ENCODE measurements around the gene PCNT. TPM values are rescaled to one million over a fixed set of nuclear protein-coding genes. Genes with fewer than 3 reads are reported as not detected.

Gene PCNT
- polyA plus RNA-seq, 1 donor: 17.9 TPM

GRCh38 chr21:46329796-46330195, 5.8 kb downstream of the PCNT start:
- Histone ChIP-seq H3K4me1 (ENCODE audit: control insufficient read depth, insufficient read depth, low read length) (peaks cover 8% of the 10 kb centered on the region), H3K27ac (ENCODE audit: low read length) (no peak overlapping the region), H3K27me3 (ENCODE audit: control insufficient read depth, insufficient read depth, low read length) (no peaks in the 10 kb centered on the region), H3K4me3 (ENCODE audit: low read length) (no peak overlapping the region), H3K36me3 (ENCODE audit: control insufficient read depth, insufficient read depth, low read length) (peaks cover 24% of the 10 kb centered on the region), H3K9me3 (ENCODE audit: control insufficient read depth, low read depth, low read length) (no peaks in the 10 kb centered on the region)
- no CpG with 5 or more reads among the region's 2 CpGs for WGBS (ENCODE audit: insufficient coverage, low lambda C conversion rate)
- DNase-seq: no peak

GRCh38 chr21:46334351-46335140, 10.6 kb downstream of the PCNT start:
- Histone ChIP-seq H3K36me3 (ENCODE audit: control insufficient read depth, insufficient read depth, low read length) (peaks cover 42% of the 10 kb centered on the region), H3K27me3 (ENCODE audit: control insufficient read depth, insufficient read depth, low read length) (no peaks in the 10 kb centered on the region), H3K9me3 (ENCODE audit: control insufficient read depth, low read depth, low read length) (no peaks in the 10 kb centered on the region), H3K4me1 (ENCODE audit: control insufficient read depth, insufficient read depth, low read length) (no peaks in the 10 kb centered on the region), H3K4me3 (ENCODE audit: low read length) (no peak overlapping the region), H3K27ac (ENCODE audit: low read length) (no peak overlapping the region)
- no peak for DNase-seq
- no CpG with 5 or more reads among the region's 12 CpGs for WGBS (ENCODE audit: insufficient coverage, low lambda C conversion rate)

DNA sequence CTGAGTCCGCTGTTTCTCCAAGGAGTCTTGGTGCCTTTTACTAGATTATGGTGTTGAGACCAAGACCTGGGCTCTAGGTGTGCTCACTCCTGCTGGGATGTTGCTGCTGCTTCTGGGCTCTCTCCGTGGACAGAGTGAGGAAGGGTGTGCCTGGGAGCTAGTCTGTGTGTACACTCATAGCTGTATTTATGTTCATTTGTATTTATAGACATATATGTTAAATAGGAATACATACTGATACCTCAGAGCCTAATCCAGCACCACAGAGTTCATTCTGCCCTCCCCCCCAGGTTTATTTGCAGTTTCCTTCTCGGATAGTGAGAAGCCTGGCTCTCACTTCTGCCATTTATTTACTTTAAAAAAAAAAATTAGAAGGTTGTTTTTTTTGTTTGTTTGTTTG, 12.6 kb downstream of the PCNT start:
- H3K27ac ChIP-seq (ENCODE audit: low read length): no peak overlapping the region
- no CpG with 5 or more reads among the region's 3 CpGs for WGBS (ENCODE audit: insufficient coverage, low lambda C conversion rate)
- no peaks in the 10 kb centered on the region for H3K9me3 ChIP-seq (ENCODE audit: control insufficient read depth, low read depth, low read length)
- H3K4me3 ChIP-seq (ENCODE audit: low read length): no peak overlapping the region
- no peaks in the 10 kb centered on the region for H3K4me1 ChIP-seq (ENCODE audit: control insufficient read depth, insufficient read depth, low read length)
- no peak for DNase-seq
- H3K36me3 ChIP-seq (ENCODE audit: control insufficient read depth, insufficient read depth, low read length): peaks cover 43% of the 10 kb centered on the region
- H3K27me3 ChIP-seq (ENCODE audit: control insufficient read depth, insufficient read depth, low read length): no peaks in the 10 kb centered on the region

- H3K4me1 ChIP-seq (ENCODE audit: control insufficient read depth, insufficient read depth, low read length): no peaks in the 10 kb centered on the region
- H3K9me3 ChIP-seq (ENCODE audit: control insufficient read depth, low read depth, low read length): no peaks in the 10 kb centered on the region
- H3K27ac ChIP-seq (ENCODE audit: low read length): no peak overlapping the region
- H3K27me3 ChIP-seq (ENCODE audit: control insufficient read depth, insufficient read depth, low read length): no peaks in the 10 kb centered on the region
- DNase-seq: no peak
- peaks cover 41% of the 10 kb centered on the region for H3K36me3 ChIP-seq (ENCODE audit: control insufficient read depth, insufficient read depth, low read length)
- WGBS (ENCODE audit: insufficient coverage, low lambda C conversion rate): no CpG with 5 or more reads among the region's 8 CpGs
- H3K4me3 ChIP-seq (ENCODE audit: low read length): no peak overlapping the region
Measured at GRCh38 chr21:46340998-46341397, 17.0 kb downstream of the PCNT start.

DNA sequence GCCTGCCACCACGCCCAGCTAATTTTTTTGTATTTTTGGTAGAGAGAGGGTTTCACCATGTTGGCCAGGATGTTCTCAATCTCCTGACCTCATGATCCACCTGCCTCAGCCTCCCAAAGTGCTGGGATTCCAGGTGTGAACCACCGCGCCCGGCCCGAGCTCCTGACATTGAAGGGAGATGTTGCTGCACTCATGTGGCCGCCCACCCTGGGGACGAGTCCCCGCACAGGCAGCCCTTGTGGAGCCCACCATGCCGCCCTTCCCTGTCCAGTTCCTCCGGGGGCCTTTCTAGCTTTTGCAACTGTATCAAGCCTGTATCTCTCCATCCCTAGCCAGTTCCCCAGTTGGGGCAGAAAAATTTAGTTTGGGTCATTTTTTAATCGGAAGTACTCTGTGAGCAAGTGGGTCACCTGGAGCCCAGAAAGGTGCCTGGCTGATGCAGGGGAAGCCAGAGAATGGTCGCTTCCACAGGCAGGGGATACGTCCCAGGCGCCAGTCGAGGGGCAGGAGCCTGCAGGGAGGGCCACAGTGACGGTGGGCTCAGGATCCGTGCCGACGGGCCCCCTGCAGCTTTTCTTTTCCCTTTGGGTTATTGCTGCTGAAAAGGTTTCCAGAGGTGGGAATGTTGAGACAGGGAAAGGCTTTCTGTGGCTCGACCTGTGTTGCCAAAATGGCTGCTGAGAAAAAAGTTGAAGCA, 20.4 kb downstream of the PCNT start:
- no peak for DNase-seq
- peaks cover 49% of the 10 kb centered on the region for H3K36me3 ChIP-seq (ENCODE audit: control insufficient read depth, insufficient read depth, low read length)
- WGBS (ENCODE audit: insufficient coverage, low lambda C conversion rate): no CpG with 5 or more reads among the region's 20 CpGs
- no peaks in the 10 kb centered on the region for H3K9me3 ChIP-seq (ENCODE audit: control insufficient read depth, low read depth, low read length)
- no peaks in the 10 kb centered on the region for H3K4me1 ChIP-seq (ENCODE audit: control insufficient read depth, insufficient read depth, low read length)
- no peaks in the 10 kb centered on the region for H3K27me3 ChIP-seq (ENCODE audit: control insufficient read depth, insufficient read depth, low read length)
- H3K27ac ChIP-seq (ENCODE audit: low read length): no peak overlapping the region
- no peak overlapping the region for H3K4me3 ChIP-seq (ENCODE audit: low read length)

DNA sequence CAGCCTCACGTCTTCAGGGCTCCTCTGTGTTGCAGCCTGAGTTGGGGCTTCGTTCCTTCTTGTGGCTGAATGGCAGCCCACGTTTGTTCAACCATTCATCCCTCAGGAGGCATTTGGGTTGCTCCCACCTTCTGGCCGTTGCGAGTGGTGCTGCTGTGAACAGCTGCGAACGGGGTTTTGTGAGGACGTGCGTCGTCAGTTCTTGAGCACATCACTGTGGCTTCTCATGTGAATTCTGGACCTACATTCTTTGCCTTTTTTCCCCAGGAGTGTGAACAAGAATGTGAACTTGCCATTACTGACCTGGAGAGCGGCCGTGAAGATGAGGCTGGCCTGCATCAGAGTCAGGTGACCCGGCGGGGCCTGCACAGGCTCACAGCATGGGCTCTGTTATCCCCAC, 21.9 kb downstream of the PCNT start:
- peaks cover 53% of the 10 kb centered on the region for H3K36me3 ChIP-seq (ENCODE audit: control insufficient read depth, insufficient read depth, low read length)

DNA sequence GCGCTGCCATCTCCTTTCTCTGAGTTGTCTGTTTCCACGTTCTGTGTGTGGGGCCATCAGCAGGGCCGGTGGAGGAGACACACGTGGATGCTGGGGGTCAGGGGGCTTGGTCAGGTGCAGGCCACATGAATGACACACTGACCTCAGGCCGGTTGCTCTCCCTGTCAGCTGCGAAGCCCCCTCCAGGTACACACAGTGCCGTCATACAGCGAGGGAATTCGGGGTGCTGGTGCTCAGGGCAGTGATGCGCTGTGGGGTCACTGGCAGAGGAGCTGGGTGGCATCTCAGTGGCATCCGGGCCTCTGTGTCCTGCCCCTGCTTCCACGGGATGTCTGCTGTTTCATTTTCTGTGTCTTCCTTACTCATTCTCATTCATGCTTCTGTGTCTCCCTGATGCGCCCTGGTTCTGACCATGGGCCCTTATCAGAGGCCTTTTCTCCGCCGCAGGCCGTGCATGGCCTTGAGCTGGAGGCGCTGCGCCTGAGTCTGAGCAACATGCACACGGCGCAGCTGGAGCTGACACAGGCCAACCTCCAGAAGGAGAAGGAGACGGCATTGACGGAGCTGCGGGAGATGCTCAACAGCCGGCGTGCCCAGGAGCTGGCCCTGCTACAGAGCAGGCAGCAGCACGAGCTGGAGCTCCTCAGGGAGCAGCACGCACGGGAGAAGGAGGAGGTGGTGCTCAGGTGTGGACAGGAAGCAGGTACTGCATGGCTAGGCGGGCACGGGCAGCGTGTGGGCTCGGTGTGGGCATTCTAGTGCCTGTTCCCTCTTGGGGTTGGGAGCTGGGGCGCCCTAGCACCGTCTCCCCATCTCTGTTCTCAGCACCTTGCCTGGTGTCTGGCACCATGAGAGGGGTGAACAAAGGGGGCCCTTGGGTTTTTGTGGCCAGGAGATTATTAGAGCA, 22.6 kb downstream of the PCNT start:
- Histone ChIP-seq H3K4me3 (ENCODE audit: low read length) (no peak overlapping the region), H3K27me3 (ENCODE audit: control insufficient read depth, insufficient read depth, low read length) (no peaks in the 10 kb centered on the region), H3K4me1 (ENCODE audit: control insufficient read depth, insufficient read depth, low read length) (no peaks in the 10 kb centered on the region), H3K27ac (ENCODE audit: low read length) (no peak overlapping the region), H3K9me3 (ENCODE audit: control insufficient read depth, low read depth, low read length) (no peaks in the 10 kb centered on the region), H3K36me3 (ENCODE audit: control insufficient read depth, insufficient read depth, low read length) (peaks cover 57% of the 10 kb centered on the region)
- no peak for DNase-seq
- no CpG with 5 or more reads among the region's 34 CpGs for WGBS (ENCODE audit: insufficient coverage, low lambda C conversion rate)

More for the DNA sequence above, 21.9 kb downstream of the PCNT start:
- no peak overlapping the region for H3K27ac ChIP-seq (ENCODE audit: low read length)
- no peaks in the 10 kb centered on the region for H3K9me3 ChIP-seq (ENCODE audit: control insufficient read depth, low read depth, low read length)
- H3K27me3 ChIP-seq (ENCODE audit: control insufficient read depth, insufficient read depth, low read length): no peaks in the 10 kb centered on the region
- no peaks in the 10 kb centered on the region for H3K4me1 ChIP-seq (ENCODE audit: control insufficient read depth, insufficient read depth, low read length)
- no peak for DNase-seq
- H3K4me3 ChIP-seq (ENCODE audit: low read length): no peak overlapping the region
- no CpG with 5 or more reads among the region's 14 CpGs for WGBS (ENCODE audit: insufficient coverage, low lambda C conversion rate)

- H3K27ac ChIP-seq (ENCODE audit: low read length): no peak overlapping the region
- H3K27me3 ChIP-seq (ENCODE audit: control insufficient read depth, insufficient read depth, low read length): no peaks in the 10 kb centered on the region
- peaks cover 63% of the 10 kb centered on the region for H3K36me3 ChIP-seq (ENCODE audit: control insufficient read depth, insufficient read depth, low read length)
- H3K4me1 ChIP-seq (ENCODE audit: control insufficient read depth, insufficient read depth, low read length): no peaks in the 10 kb centered on the region
- H3K4me3 ChIP-seq (ENCODE audit: low read length): no peak overlapping the region
- no peak for DNase-seq
- WGBS (ENCODE audit: insufficient coverage, low lambda C conversion rate): 100% methylated on average over 2 of the region's 10 CpGs
- no peaks in the 10 kb centered on the region for H3K9me3 ChIP-seq (ENCODE audit: control insufficient read depth, low read depth, low read length)
Measured at GRCh38 chr21:46347203-46347550, 23.2 kb downstream of the PCNT start.

- no peak for DNase-seq
- no CpG with 5 or more reads among the region's 12 CpGs for WGBS (ENCODE audit: insufficient coverage, low lambda C conversion rate)
- H3K36me3 ChIP-seq (ENCODE audit: control insufficient read depth, insufficient read depth, low read length): peaks cover 70% of the 10 kb centered on the region
Measured at GRCh38 chr21:46347791-46348381, 23.9 kb downstream of the PCNT start.

More at GRCh38 chr21:46347791-46348381, 23.9 kb downstream of the PCNT start:
- no peaks in the 10 kb centered on the region for H3K9me3 ChIP-seq (ENCODE audit: control insufficient read depth, low read depth, low read length)
- H3K27ac ChIP-seq (ENCODE audit: low read length): no peak overlapping the region
- H3K4me1 ChIP-seq (ENCODE audit: control insufficient read depth, insufficient read depth, low read length): no peaks in the 10 kb centered on the region
- H3K27me3 ChIP-seq (ENCODE audit: control insufficient read depth, insufficient read depth, low read length): no peaks in the 10 kb centered on the region
- no peak overlapping the region for H3K4me3 ChIP-seq (ENCODE audit: low read length)
